ENCODE measurements around the gene NOL12. TPM values are rescaled to one million over a fixed set of nuclear protein-coding genes. Genes with fewer than 3 reads are reported as not detected.

Gene NOL12
- total RNA-seq, result 39.0 and 39.8 TPM in 2 replicates

DNA sequence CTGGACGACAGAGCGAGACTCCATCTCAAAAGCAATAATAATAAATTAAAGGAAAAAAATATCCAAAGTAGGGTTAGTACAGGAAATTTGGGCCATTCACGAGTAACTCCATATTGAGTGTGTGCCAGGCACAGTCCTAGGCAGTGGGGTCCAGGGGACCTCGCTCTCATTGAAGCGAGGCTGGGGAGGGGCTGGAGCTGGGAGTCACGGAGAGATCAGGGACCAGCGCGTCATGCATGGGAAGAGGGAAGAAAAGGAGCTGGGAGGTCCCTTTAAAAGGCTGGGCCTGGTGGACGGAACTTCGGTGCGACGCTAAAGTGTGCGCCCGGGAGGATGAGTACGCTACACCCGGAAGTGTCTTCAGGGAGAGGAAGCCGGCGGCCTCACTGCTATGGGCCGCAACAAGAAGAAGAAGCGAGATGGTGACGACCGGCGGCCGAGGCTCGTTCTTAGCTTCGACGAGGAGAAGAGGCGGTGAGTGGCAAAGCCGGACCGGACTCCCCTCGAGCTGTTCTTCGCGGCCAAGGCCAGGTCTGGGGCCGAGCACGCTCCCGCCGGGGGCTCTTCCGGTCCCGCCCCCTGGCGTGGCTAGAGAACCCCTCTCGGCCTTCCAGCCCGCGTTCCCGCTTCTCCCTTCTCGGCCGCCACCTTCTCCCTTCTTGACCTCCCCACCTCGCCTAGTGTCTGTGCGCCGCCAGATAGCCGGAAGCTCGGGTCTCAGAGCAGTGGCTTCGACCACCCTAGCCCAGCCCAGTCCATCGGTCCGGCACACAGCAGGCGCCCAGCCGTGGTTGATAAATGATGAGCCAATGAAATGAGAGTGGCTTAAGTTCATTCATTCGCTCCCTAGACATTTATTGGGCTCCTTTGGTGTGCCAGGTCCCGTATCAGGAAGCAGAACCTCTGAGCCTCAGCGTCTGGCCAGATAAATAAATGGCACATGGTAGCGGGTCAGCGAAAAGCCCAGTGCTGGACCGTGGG, at the start of gene NOL12:
NOL12 (plus strand) TSS at position 342 of the 981 bp plus-strand sequence; CDS start at position 392, 50 bp downstream.
- peaks cover 40% of the 10 kb centered on the region for H3K36me3 Mint-ChIP-seq (ENCODE audit: low read depth)
- H3K4me1 Mint-ChIP-seq, result peaks cover 35% of the 10 kb centered on the region
- no peaks in the 10 kb centered on the region for H3K9me3 Mint-ChIP-seq
- DNase-seq, result peak; percentile 79
- ATAC-seq (ENCODE audit: low read depth), result peak; percentile 87
- no peak for TF ChIP-seq CTCF (IDR thresholded peaks at IDR 0.05)
- ChIA-PET CTCF (interaction anchor here (1.0 to 8.4 kb wide), 6 partner anchors 10 to 79 kb away, joined by 3 to 163 read pairs (median 7); partner anchors contain the start of genes LGALS1, PDXP and SH3BP1), POLR2A (interaction anchor here (0.8 to 3.2 kb wide), 15 partner anchors 10 to 164 kb away, joined by 3 to 38 read pairs (median 4); partner anchors contain the start of genes ANKRD54, GGA1, LGALS1 and PDXP)
- H3K4me3 Mint-ChIP-seq, result peak within 1 kb of the TSS; percentile 97
- H3K27ac Mint-ChIP-seq, result peak within 1 kb of the TSS; percentile 95
- H3K27me3 Mint-ChIP-seq, result no peaks in the 10 kb centered on the region
- intact Hi-C loops (cut with micrococcal nuclease), result loop anchor here (1.0 to 5.0 kb wide), 6 partner anchors 9 to 78 kb away; partner anchors contain the start of genes GGA1 and PDXP

GRCh38 chr22:37636949-37637273, 49.2 kb upstream of the NOL12 start:
- intact Hi-C loops (cut with micrococcal nuclease), result loop anchor here (10.0 kb wide), 1 partner anchor 208 kb away; the partner anchor contains the start of genes ANKRD54 and EIF3L
- TF ChIP-seq CTCF (IDR thresholded peaks at IDR 0.05), result no peak

GRCh38 chr22:37638391-37639069, 47.6 kb upstream of the NOL12 start:
- H3K36me3 Mint-ChIP-seq (ENCODE audit: low read depth), result peaks cover 17% of the 10 kb centered on the region
- peaks cover 72% of the 10 kb centered on the region for H3K4me1 Mint-ChIP-seq
- no peak for TF ChIP-seq CTCF (IDR thresholded peaks at IDR 0.05)
- intact Hi-C loops (cut with micrococcal nuclease), result loop anchor here (1.0 to 10.0 kb wide), 2 partner anchors 11 to 206 kb away; partner anchors contain the start of genes ANKRD54 and EIF3L
- no peaks in the 10 kb centered on the region for H3K9me3 Mint-ChIP-seq
- no peaks in the 10 kb centered on the region for H3K27me3 Mint-ChIP-seq
- CTCF ChIA-PET, result interaction anchor here (1.1 to 1.2 kb wide), 3 partner anchors 15 to 32 kb away, joined by 4 to 5 read pairs (median 4); partner anchors contain the start of gene GGA1
- POLR2A ChIA-PET, result interaction anchor here (0.6 to 5.5 kb wide), 10 partner anchors 12 to 410 kb away, joined by 3 to 51 read pairs (median 4); partner anchors contain the start of genes GGA1, NOL12 and PDXP
- DNase-seq, result no peak
- no peak for ATAC-seq (ENCODE audit: low read depth)
- peak overlapping the region; percentile 95 for H3K4me3 Mint-ChIP-seq
- peak overlapping the region; percentile 65 for H3K27ac Mint-ChIP-seq

More at GRCh38 chr22:37636949-37637273, 49.2 kb upstream of the NOL12 start:
- ATAC-seq (ENCODE audit: low read depth) (no peak), DNase-seq (no peak)
- Mint-ChIP-seq H3K36me3 (ENCODE audit: low read depth) (peaks cover 12% of the 10 kb centered on the region), H3K27ac (peak overlapping the region; percentile 65), H3K27me3 (no peaks in the 10 kb centered on the region), H3K4me3 (no peak overlapping the region), H3K4me1 (peaks cover 73% of the 10 kb centered on the region), H3K9me3 (no peaks in the 10 kb centered on the region)
- CTCF ChIA-PET, result interaction anchor here (1.0 to 2.3 kb wide), 6 partner anchors 12 to 45 kb away, joined by 3 to 7 read pairs (median 4); partner anchors contain the start of gene PDXP
- POLR2A ChIA-PET, result interaction anchor here (0.6 to 5.2 kb wide), 7 partner anchors 11 to 1752 kb away, joined by 4 to 64 read pairs (median 6); partner anchors contain the start of genes GGA1 and LGALS1

DNA sequence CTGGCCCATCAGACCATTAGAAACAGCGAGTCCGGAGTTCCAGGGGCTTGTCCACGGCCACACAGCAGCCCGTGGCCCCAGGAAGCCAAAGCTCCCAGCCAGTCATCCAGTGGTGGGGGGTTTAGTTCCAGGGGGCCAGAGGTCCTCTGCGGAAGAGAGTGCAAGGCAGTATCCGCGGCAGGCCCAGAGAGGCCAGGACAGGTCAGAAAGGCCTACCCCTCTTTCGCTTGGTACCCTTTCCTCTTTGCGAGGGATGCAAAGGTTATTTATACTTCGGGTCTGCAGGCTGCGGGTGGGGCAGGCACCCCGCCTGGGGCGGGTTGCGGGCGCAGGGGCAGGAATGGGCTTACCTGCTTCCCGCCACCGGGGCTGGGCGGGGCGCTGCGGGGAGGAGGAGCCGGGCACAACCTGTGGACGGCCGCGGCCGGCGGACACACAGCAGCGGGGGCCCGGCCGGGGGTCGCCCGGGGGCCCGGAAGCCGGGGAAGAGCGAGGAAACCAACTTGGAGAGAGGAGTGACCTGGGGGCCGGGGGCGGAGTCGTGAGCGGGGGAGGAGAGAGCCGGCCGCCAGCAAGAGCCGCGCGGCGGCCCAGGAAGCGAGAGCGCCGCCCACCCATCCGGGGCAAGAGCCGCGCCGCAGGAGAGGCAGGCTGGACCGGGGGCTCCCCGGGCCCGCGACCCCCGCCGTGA, 46.9 kb upstream of the NOL12 start, which contains the start of gene SH3BP1:
SH3BP1 (plus strand) TSS at position 600 of the 691 bp plus-strand sequence. CDS start 119 bp downstream, outside the sequence.
- peak within 1 kb of the TSS; percentile 93 for H3K27ac Mint-ChIP-seq
- H3K4me1 Mint-ChIP-seq, result peaks cover 69% of the 10 kb centered on the region
- ChIA-PET CTCF (interaction anchor here (1.2 to 7.1 kb wide), 3 partner anchors 12 to 43 kb away, joined by 4 to 163 read pairs (median 90); partner anchors contain the start of genes GGA1 and NOL12), POLR2A (interaction anchor here (0.6 to 5.5 kb wide), 9 partner anchors 9 to 676 kb away, joined by 3 to 51 read pairs (median 4); partner anchors contain the start of genes GGA1, LGALS1 and PDXP)
- DNase-seq (peak; percentile 63), ATAC-seq (ENCODE audit: low read depth) (peak; percentile 64)
- H3K27me3 Mint-ChIP-seq, result no peaks in the 10 kb centered on the region
- intact Hi-C loops (cut with micrococcal nuclease), result loop anchor here (10.0 kb wide), 1 partner anchor 206 kb away; the partner anchor contains the start of genes ANKRD54 and EIF3L
- no peak for TF ChIP-seq CTCF (IDR thresholded peaks at IDR 0.05)
- peak within 1 kb of the TSS; percentile 95 for H3K4me3 Mint-ChIP-seq
- peaks cover 23% of the 10 kb centered on the region for H3K36me3 Mint-ChIP-seq (ENCODE audit: low read depth)
- H3K9me3 Mint-ChIP-seq, result no peaks in the 10 kb centered on the region

Data from activated B cell treated with CpG ODN at 0.5 μM for 24 hours (primary cell).